ENCODE results near the gene MIDN.

Gene MIDN

DNA sequence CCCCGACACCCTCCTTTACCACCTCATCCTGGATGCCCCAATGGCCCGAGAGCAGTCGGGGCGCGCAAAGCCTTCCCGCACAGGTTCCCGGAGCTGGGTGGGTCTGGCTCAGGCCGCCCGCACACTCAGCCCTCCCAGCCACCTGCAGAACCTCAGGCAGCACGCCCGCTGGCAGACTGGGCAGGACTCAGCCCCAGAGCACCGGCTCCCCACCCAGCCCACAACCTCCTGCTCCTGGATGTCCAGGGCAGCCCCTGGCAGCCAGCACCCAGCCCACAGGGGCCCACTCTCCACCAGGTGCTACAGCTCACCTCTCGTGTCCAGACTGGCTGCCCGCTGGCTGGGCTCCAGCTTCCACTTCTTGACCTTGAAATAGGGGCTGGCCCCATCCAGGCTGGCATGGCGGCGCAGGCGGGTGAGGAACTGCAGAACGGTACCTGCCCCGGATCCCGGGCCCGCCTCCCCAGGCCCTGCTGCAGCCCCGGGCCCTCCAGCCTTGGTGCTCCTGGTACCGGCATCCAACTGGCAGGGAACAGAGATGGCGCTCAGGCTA lies 15.2 kb upstream of the MIDN start:
- DNase-seq: no peak

DNA sequence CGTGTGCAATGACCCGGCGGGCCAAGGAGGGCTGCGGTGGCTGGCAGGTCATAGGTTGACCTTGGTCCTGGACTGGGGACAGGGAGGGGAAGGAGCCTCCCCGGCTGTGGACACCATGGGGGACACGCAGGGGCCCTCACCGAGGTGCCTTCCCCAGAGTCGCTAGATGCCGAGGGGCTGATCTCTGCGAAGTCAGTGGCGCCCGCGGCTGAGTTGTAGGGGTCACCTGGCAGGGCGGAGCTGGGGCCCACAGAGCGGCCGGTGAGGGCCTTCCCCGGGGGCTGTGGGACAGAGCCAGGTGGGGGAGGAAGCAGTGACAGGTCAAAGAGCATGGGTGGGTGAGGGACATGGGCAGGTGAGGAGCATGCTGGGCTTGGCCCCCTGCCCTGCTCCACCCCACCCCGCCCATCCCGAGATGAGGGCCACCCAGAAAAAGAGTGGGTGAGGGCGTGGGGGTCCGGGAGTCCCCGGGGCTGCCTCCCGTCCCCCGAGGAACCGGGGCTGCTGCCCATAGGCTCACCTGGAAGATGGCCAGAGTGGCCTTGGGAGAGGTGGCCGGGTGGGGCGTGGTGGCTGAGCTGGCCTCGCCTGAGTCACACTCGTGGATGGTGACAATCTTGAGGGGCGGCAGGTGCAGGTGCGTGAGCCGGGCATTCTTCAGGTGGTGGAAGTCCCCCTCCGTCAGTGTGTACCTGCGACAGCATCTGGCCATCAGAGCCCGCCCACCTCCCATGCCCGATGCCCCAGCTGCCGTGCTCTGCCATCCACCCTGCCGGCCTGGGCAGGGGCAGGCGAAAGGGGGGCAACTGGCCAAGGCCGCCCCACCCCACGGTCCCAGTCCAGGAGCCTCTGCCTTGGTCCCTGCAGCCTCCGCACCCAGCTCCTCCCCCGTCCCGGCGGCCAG lies 14.1 kb upstream of the MIDN start:
- DNase-seq: no peak

DNA sequence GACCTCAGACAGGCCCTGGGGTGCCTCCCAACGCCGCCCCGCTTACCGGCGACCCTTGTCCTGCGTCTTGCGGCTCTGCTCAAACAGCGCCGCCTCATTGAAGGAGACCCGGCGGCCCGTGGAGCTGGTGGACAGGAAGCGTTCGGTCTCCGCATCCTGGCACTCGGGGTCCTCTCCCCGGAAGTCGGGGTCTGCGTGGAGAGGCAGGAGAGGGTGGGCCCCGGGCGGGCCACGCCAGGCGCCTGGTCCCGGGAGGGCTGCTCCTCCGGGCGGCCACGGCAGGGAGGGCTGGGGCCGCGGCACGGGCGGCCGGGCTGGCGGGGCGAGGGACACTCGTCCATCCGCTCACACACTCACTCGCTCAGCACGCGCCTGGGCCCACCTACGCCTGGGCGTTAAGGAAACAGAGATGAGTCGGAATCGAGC lies 13.4 kb upstream of the MIDN start:
- DNase-seq: no peak

DNA sequence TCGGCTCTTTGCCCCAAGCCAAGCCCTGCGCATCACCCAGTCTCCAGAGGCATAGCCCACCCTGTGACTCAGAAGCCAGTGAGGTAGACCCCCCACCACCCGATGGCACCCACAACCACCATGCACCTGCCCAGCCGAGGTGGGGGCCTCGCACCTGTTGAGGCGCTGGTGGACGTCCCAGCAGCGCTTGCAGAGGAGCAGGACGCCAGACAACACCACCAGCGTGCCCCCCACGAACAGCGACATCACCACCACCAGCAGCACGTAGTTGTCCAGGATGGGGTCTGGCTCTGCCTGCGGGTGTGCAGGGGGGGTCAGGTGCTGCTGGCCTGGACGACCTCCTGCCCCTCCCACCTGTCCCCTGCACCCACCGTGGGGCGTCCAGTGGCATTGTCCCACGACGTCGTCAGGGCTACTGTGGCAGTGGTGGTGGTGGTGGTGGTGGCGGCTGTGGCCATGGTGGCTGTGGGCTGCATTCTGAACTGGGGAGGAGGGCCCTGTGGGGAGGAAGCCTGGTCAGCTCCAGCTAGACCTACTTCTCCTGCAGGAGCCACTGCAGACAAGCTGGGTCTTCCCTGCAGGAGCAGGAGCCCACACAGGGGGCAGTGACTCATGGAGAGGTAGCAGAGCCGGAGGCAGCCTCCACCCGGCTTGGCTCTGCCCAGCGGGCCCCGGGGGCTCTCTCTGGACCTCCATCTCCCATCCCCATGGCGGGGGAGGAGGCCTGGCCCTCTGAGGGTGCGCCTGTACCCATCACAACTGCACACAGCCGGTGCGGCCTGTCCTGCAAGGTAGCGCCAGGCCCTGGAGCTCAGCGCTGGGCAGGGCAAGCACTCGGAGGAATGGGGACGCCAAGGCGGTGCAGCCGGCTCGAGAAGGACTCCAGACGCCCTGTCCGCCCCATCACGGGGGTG lies 12.5 kb upstream of the MIDN start:
- DNase-seq: no peak

DNA sequence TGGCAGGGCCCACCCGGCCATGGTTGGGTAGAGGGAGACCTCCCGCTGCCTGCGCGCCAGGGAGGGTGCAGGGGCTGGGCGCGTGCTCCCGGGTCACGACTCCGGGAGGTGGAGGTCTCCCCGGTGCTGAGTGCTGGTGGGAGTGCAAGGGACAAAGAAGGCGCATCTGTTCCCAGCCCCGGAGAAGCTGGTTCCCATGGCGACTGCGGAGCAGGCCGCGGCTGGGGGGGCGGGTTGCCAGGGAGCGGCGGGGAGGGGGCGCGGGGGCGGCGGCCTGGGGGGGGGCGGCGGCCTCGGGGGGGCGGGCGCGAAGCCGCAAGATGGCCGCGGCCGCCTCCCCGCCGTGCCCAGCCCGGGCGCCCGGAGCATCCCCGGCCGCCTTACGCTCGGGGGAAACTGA lies 11.8 kb upstream of the MIDN start:
- DNase-seq: no peak

DNA sequence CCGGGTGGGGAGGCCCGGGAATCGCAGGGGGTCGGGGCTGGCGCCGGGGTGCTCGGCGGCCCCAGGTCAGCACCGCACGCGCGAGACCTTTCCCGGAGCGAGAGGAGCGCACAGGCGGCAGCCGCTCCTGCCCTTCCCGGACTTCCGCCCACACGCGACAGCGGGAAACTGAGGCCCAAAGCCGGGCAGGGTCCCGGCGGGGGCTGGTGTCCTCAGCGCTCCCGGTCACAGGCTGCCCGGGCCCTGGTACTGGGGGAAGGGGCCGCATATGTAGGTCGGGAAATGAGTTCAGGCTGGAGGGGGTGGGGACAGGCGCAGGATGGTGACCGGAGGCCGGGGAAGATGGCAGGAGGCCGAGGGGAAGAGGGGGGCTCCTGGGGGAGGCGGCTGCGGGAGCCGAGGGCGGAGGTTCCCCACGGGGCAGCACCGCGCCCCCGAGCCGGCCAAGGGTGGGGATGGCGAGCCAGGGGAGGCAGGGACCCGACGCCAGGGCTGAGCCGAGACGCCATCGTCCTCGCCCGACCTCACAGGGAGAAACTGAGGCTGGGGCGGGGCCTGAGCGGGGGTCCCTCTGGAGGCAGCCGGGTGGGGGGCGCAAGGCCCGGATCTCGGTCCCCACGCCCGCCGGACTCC lies 11.2 kb upstream of the MIDN start:
- DNase-seq: no peak

DNA sequence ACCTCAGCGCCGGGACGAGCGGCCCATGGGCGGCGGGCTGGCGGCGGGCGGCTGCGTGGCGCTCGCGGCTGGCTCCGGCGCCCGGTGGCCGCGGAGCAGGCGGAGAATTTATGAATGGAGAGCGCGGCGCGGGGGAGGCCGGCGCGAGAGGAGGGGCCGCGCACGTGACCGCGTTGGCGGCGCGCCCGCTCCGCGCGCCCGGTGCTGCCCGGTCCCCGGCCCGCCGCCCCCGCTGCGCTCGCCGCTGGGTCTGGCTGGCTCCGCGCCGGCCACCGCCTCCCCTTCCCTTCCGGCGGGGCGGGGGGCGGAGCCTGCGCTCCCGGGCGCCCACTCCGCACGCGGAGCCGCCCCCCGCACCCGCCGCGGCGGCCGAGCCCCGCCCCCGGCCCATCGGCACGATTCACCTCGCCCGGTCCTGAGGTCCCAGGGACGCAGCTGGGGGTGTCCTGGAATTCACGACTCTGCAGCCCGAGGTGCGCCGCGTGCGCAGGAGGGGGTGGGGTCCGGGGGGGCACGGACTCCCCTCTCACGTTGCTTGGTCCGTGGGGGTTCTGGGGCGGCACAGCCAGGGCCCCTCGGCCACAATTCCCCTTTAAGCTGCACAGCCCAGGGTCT lies 10.5 kb upstream of the MIDN start, which contains the start of gene CBARP:
Gene CBARP (minus strand): TSS at position 252 of the 615 bp plus-strand sequence. CDS start 1,905 bp downstream, outside the sequence.
- DNase-seq: peak in 1 of 2 donors; percentile 53

DNA sequence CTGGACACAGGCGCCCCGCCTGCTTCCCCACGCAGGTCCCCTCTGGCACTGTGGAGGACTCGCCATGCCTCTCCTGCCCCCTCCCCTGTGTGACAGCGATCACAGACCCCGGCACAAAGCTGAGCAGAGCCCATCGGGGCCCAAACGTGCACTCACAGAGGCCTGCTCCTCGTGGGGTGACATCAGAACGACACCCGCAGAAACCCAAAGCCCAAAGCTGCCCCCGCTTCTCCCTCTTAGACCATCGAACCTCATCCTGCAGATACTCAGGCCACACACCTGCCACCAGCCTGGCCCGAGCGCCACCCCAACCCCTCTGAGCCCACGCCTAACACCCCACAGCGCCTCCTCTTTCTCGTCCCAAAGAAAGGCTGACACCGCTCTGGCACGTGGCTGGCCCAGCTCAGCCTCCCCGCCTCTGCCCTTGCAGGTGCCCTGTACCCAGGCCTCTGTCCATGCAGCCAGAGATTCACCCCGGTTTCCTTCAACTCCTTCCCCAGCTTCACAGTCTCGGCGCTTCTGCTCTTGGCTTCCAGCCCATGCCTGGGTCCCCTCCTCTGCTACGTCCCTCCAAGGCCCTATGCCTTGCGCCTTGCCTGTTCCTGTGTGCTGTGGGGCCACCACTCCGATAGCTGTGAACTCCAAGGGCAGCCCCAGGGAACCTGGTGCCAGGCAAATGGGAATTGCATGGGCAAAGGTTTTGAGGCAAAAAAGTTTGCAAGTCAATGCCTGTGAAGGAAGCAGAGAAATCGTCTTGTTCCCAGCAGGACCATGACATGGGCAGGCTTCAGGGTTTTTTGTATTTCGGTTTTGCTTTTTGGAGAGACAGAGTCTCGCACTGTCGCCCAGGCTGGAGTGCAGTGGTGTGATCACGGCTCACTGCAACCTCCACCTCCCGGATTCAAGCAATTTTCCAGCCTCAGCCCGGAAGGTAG lies 9.7 kb upstream of the MIDN start:
- no peak for DNase-seq

DNA sequence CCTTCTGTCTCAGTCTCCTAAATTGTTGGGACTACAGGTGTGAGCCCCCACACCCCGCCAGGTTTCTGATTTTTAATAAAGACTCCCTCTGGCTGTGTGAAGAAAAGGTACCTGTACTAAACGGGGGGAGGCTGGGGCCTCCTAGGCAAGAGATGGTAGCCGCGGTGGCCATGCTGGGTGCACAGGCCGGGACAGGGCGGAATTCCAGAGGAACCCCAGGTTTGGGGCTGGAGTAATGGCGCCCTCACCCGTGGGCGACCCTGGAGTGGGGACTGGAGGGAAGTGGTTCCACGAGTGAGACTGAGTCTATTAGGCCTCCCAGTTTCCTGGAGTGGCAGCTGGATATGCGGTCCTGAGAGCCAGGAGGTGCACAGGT lies 9.0 kb upstream of the MIDN start:
- DNase-seq: no peak

DNA sequence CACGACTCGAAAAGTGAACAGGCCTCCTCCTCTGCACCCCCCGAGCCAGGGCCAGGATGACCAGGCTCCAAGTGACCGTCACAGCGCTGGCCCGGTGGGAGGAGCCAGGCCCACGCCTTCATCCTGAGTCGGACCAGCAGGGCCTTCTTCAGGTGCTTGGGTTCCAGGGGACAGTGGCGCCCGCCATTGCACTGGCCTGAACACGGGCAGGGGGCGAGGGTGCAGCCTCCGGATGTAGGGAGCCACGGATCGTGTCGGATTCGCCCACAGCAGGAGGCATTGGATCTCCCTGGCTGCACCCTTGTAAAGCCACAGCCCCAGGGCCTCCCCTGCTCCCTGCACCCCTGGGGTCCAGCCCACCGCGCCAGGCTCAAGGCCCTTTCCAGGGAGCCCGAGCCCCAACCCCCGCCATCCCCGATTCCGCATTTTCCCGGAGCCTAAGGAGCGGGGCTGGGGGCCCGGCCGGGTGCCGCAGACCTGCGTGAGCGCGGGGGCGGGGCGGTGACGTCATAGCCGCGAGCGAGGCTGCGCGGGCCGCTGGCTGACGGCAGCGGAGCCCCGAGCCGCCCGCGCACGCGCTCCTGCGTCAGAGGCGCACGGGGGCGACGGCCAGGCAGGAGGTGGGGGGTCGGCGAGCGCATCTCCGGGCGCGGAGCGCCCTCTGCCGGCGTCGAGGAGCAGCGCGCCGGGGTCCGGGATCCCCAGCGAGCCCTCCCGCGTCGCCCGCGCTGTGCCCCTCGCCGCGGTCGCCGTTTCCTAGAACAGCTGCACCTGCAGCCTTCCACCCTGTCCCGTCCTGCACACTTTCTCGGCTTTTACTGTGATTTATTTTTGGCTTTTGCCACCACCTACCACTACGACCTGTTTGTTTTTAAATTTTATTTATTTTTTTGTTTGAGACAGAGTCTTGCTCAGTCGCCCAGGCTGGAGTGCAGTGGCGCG lies 8.3 kb upstream of the MIDN start:
- DNase-seq: peak; percentile 93 to 95

DNA sequence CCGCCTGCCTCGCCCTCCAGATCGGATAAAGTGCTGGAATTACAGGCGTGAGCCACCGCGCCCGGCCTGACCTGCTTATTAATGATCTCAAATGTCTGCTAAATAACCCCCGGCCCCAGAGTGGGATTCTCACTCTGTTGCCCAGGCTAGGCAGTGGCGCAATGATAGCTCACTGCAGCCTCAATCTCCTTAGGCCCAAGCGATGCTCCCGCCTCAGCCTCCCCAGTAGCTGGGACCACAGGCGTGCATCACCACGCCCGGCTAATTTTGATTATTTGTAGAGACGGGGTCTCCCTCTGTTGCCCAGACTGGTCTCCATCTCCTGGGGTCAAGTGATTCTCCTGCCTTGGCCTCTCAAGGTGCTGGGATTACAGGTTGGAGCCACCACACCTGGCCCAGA lies 7.5 kb upstream of the MIDN start:
- DNase-seq: no peak

DNA sequence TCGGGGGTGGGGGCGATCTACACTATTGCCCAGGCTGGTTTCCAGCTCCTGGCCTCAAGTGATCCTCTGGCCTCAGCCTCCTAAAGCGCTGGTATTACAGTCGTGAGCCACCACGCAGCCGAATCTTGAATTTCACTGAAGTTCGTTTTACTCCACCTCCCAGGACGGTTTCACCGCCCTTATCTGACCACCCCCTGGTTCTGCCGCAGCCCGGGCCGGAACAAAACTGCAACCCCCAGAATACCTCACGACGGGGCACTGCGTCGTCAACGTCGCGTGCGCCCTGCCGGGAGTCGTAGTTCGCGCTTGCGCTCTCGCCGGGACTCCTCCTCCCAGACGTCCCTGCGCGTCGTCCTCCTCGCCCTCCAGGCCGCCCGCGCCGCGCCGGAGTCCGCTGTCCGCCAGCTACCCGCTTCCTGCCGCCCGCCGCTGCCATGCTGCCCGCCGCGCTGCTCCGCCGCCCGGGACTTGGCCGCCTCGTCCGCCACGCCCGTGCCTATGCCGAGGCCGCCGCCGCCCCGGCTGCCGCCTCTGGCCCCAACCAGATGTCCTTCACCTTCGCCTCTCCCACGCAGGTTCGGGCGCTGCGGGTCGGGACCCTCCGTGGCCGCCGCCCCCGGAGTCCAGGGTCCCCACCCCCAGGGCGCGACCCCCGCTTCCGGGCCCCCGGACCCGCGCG lies 6.8 kb upstream of the MIDN start, which contains the start of gene ATP5F1D:
Gene ATP5F1D (plus strand): TSS at position 335 of the 679 bp plus-strand sequence. CDS start 100 bp downstream, at position 435.
- peak; percentile 92 to 93 for DNase-seq

DNA sequence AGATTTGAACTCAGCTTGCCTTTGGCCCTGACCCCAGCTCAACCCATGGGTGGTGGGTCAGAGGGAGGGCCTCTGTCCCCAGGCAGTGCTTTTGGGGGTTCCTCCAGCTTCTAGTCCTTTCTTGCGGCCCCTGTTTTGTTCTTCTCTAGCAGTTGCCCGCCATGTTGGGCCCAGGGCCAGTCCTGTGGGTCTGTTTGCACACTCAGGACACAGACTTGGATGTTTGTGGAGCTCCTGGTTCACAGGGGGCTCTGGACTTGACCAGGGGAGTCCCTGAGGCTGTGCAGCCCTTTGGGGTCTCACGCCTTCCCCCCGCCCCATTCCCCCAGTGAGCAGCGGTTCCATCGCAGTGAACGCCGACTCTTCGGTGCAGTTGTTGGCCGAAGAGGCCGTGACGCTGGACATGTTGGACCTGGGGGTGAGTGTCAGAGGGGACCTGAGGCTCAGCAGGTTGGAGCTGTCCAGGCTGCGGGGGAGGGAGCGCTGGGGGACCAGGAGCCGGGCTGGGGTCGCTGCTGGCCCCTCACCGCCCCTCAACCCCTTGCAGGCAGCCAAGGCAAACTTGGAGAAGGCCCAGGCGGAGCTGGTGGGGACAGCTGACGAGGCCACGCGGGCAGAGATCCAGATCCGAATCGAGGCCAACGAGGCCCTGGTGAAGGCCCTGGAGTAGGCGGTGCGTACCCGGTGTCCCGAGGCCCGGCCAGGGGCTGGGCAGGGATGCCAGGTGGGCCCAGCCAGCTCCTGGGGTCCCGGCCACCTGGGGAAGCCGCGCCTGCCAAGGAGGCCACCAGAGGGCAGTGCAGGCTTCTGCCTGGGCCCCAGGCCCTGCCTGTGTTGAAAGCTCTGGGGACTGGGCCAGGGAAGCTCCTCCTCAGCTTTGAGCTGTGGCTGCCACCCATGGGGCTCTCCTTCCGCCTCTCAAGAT lies 4.4 kb upstream of the MIDN start:
- DNase-seq: peak; percentile 86 to 87

DNA sequence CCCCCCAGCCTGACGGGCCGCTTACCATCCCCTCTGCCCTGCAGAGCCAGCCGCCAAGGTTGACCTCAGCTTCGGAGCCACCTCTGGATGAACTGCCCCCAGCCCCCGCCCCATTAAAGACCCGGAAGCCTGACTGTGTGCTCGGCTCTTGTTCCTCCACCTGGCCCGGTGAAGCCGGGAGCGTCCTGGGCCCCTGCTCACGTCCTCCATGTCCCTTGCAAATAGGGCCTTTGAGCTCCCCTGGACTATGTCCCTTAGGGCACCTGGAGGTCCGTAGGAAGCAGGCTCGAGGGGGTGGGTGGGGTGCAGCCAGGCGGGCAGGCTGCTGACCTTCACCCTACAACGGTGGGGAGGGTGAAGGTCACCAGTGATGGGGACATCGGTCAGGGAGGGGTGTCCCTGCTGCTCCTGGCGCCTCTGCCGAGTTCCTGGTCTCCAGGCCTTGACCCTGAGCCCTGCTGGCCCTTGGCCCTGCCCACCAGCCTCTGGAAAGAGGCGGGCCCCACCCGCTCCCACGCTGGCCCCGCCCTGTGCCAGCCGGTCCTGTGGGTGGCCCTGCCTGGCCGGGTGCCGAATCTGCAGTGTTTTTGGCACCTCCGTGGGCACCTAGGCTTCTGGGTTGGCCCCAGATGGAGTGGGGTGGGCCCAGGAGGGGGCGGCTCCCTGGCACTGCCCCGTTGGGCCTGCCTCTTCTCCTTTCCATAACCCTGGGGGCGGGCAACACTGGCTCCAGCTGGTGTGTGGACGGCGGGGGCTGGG lies 3.5 kb upstream of the MIDN start:
- no peak for DNase-seq

DNA sequence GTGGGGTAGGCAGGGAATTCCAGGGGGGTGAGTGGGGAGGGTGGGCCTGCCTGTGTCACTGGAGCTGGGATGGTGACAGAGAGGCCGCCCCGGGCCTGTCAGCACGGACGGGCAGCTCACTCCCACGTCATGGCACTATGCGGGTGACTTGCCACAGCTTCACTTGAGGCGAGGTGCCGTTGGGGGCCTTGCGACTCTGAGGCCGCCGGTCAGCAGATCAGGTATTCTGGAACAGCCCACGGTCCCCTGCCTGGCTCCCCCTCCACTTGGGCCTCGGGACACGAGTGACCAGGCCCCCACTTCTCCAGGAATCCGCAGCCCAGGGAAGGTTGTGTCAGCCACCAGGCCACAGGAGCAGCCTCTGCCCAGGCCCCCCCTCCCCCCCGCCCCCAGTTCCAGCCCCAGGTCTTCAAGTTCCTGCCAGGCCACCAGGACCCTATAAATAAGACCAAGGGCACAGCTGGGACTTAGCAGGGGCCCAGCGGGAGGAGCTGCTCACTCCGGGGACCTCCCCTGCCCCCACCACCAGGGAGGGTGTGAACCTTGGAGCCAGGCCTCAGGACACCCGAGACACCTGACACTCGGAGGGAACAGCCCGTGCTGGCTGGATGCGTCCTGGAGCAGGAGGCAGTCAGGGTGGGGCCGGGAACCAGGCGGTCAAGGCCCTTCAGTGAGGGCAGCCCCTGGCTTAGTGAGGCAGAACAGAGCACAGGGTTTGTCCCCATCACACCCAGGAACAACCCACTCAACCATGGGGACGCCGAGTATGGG lies 2.7 kb upstream of the MIDN start:
- no peak for DNase-seq

Measured in stimulated activated CD4-positive, alpha-beta T cell treated with anti-CD3 and anti-CD28 coated beads, Interleukin-2, amount 100 ng/mL, for 24 hours (primary cell).